Measurements from ENCODE around the gene AGAP1.

AGAP1 gene

GRCh38 chr2:235858881-235859280 is 365.0 kb downstream of the AGAP1 start:
- DNase-seq: no peak

GRCh38 chr2:235859651-235860050 is 365.8 kb downstream of the AGAP1 start:
- no peak for DNase-seq

- no peak for DNase-seq
Measured at GRCh38 chr2:235860111-235860510, 366.3 kb downstream of the AGAP1 start.

GRCh38 chr2:235860871-235861270 is 367.0 kb downstream of the AGAP1 start:
- no peak for DNase-seq

GRCh38 chr2:235861383-235861782 is 367.5 kb downstream of the AGAP1 start:
- no peak for DNase-seq

GRCh38 chr2:235863414-235863813 is 369.6 kb downstream of the AGAP1 start:
- no peak for DNase-seq

- no peak for DNase-seq
Measured at GRCh38 chr2:235864302-235864701, 370.5 kb downstream of the AGAP1 start.

- DNase-seq: no peak
Measured at GRCh38 chr2:235864733-235865515, 371.1 kb downstream of the AGAP1 start.

GRCh38 chr2:235866373-235866772 is 372.5 kb downstream of the AGAP1 start:
- no peak for DNase-seq

- DNase-seq: no peak
Measured at GRCh38 chr2:235868224-235868623, 374.4 kb downstream of the AGAP1 start.

GRCh38 chr2:235868645-235869044 is 374.8 kb downstream of the AGAP1 start:
- DNase-seq: no peak

GRCh38 chr2:235870515-235870914 is 376.7 kb downstream of the AGAP1 start:
- DNase-seq: no peak

GRCh38 chr2:235876099-235876679 is 382.3 kb downstream of the AGAP1 start:
- DNase-seq: no peak

- DNase-seq: no peak
Measured at GRCh38 chr2:235877275-235877802, 383.5 kb downstream of the AGAP1 start.

GRCh38 chr2:235879116-235879515 is 385.3 kb downstream of the AGAP1 start:
- no peak for DNase-seq

GRCh38 chr2:235883675-235884074 is 389.8 kb downstream of the AGAP1 start:
- no peak for DNase-seq

GRCh38 chr2:235889302-235889630 is 395.4 kb downstream of the AGAP1 start:
- no peak for DNase-seq

GRCh38 chr2:235893129-235893698 is 399.4 kb downstream of the AGAP1 start:
- DNase-seq: no peak

GRCh38 chr2:235894839-235895238 is 401.0 kb downstream of the AGAP1 start:
- DNase-seq: no peak

- no peak for DNase-seq
Measured at GRCh38 chr2:235896061-235896460, 402.2 kb downstream of the AGAP1 start.

GRCh38 chr2:235897992-235898391 is 404.1 kb downstream of the AGAP1 start:
- no peak for DNase-seq

- no peak for DNase-seq
Measured at GRCh38 chr2:235898766-235899165, 404.9 kb downstream of the AGAP1 start.

- no peak for DNase-seq
Measured at GRCh38 chr2:235900631-235901030, 406.8 kb downstream of the AGAP1 start.

- DNase-seq: no peak
Measured at GRCh38 chr2:235901243-235901642, 407.4 kb downstream of the AGAP1 start.
